Stomach (tissue), 9 donors: ENCODE results near the gene ACACB. TPM values are rescaled to one million over a fixed set of nuclear protein-coding genes. Genes with fewer than 3 reads are reported as not detected.

Source experiments
- DNase-seq, 2 donors: peaks; one replicate each; pipeline versions ENCODE4 v3.0.0 to v3.0.0-alpha.2; 2013 to 2019
- H3K27ac ChIP-seq, 5 donors: fragments of 200-600 bp in 4 of 5; sonication (generic) in 4 of 5; one replicate each; pipeline ENCODE4 v1.5.1; 2013 to 2019; ENCODE audit warnings: mild to moderate bottlenecking in 1 of 5, moderate library complexity in 1 of 5
- H3K27me3 ChIP-seq, 3 donors: fragments of 200-600 bp; sonication (generic); one replicate each; pipeline ENCODE4 v1.5.1; 2017 to 2019; ENCODE audit warnings: mixed run types in 1 of 3
- H3K36me3 ChIP-seq, 4 donors: fragments of 200-600 bp; sonication (generic); 1 replicate in 3 of 4; 2 replicates in 1 of 4; pipeline ENCODE4 v1.5.1; 2016 to 2019
- H3K4me1 ChIP-seq, 4 donors: fragments of 200-600 bp; sonication (generic); one replicate each; pipeline ENCODE4 v1.5.1; 2016 to 2019
- H3K4me3 ChIP-seq, 4 donors: fragments of 200-600 bp; sonication (generic) in 3 of 4; one replicate each; pipeline ENCODE4 v1.5.1; 2016 to 2019; ENCODE audit warnings: mild to moderate bottlenecking in 1 of 4
- H3K9me3 ChIP-seq, 4 donors: fragments of 200-600 bp; sonication (generic); one replicate each; pipeline ENCODE4 v1.5.1; 2016 to 2019
- EP300 ChIP-seq: sonication (generic); formaldehyde crosslinking; IDR thresholded peaks from one replicate; pipeline ENCODE4 v1.6.1; 2017; ENCODE audit warnings: antibody characterized with exemption
- POLR2A ChIP-seq, 4 donors: fragments of 450-650 bp; IDR thresholded peaks; one replicate each; pipeline ENCODE4 v1.6.1; 2016; ENCODE audit warnings: antibody characterized with exemption in 4 of 4, control low read depth in 2 of 4, mild to moderate bottlenecking in 1 of 4, moderate library complexity in 1 of 4
- POLR2AphosphoS5 ChIP-seq, 3 donors: sonication (generic); formaldehyde crosslinking; IDR thresholded peaks; one replicate each; pipeline ENCODE4 v1.6.1; 2016; ENCODE audit warnings: antibody characterized with exemption in 3 of 3
- WGBS, 5 donors: extraction: QIAGEN DNeasy Blood & Tissue Kit in 3 of 5; methylation state at CpG; one replicate each; pipeline versions ENCODE4 v1.1.5 to v1.1.7; 2013 to 2018; 5-methylcytosine and 5-hydroxymethylcytosine counted together
- intact Hi-C: fragments of 100-400 bp; cut with DNase I; formaldehyde crosslinking; loops from one replicate; pipeline ENCODE4 v1.15.1; 2023; ENCODE audit warnings: low total_unique reads
- polyA plus RNA-seq, 3 donors: library from polyadenylated mRNA; stranded (reverse); fragments of 200-250 nt; gene quantifications; one replicate each; pipeline ENCODE4 v1.2.3, GENCODE V29; 2013
- total RNA-seq, 5 donors: library from RNA; depleted of rRNA; stranded (reverse); fragments of >200 nt; gene quantifications; one replicate each; pipeline versions ENCODE4 v1.1.0 to v1.2.3, GENCODE V29; 2014 to 2016
- TF ChIP-seq, protein P1 (sequence below), 7 experiments: fragments of 450-650 bp in 4 of 7; fragments of 200-600 bp in 3 of 7; sonication (generic) in 3 of 7; IDR thresholded peaks; one replicate each; pipeline ENCODE4 v1.5.1; 2016 to 2019; ENCODE audit warnings: antibody characterized with exemption in 7 of 7, control low read depth in 2 of 7, mild to moderate bottlenecking in 1 of 7
- donor health status: healthy with polysubstance abuse.
- donor health status: Bipolar disorder and iron deficiency.
- donor health status: healthy.

The ACACB gene
- total and polyA plus RNA-seq, 8 donors = 6.1 to 2,520 (median 50.2) TPM

DNA sequence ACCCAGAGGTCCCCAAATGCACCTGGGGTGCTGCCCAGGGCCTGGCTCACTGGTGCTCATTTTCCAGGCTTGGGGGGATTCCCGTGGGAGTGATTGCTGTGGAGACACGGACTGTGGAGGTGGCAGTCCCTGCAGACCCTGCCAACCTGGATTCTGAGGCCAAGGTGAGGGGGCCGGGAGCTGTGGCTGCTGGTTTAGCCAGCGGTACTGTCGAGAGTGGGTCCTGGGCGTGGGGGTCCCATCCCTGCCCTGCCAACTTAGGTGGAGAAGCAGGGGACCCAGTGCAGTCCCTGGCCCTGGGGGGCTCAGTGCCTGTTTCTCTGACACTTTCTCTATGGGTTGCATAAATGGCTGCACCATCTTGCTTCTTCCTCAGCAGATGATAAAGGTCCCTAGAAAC lies 141.8 kb downstream of the ACACB start:
- intact Hi-C loops = no loop called here
- Histone ChIP-seq H3K36me3 (peaks cover 68 to 100% (median 99%) of the 10 kb centered on the region in 4 donors), H3K4me3 (no peak overlapping the region), H3K27me3 (no peaks in the 10 kb centered on the region), H3K4me1 (no peaks in the 10 kb centered on the region), H3K27ac (no peak overlapping the region), H3K9me3 (peaks cover 5 to 12% (median 8%) of the 10 kb centered on the region in 4 donors)
- 83 to 97% (median 94%) methylated on average over 4 to 6 of the region's 6 CpGs for WGBS, 5 donors
- no peak for DNase-seq
- TF ChIP-seq EP300 = no peak
- no peak for TF ChIP-seq POLR2AphosphoS5 (IDR thresholded peaks at IDR 0.05)
- TF ChIP-seq, protein P1, sequence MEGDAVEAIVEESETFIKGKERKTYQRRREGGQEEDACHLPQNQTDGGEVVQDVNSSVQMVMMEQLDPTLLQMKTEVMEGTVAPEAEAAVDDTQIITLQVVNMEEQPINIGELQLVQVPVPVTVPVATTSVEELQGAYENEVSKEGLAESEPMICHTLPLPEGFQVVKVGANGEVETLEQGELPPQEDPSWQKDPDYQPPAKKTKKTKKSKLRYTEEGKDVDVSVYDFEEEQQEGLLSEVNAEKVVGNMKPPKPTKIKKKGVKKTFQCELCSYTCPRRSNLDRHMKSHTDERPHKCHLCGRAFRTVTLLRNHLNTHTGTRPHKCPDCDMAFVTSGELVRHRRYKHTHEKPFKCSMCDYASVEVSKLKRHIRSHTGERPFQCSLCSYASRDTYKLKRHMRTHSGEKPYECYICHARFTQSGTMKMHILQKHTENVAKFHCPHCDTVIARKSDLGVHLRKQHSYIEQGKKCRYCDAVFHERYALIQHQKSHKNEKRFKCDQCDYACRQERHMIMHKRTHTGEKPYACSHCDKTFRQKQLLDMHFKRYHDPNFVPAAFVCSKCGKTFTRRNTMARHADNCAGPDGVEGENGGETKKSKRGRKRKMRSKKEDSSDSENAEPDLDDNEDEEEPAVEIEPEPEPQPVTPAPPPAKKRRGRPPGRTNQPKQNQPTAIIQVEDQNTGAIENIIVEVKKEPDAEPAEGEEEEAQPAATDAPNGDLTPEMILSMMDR (IDR thresholded peaks at IDR 0.05) = no peak
- TF ChIP-seq POLR2A (IDR thresholded peaks at IDR 0.05) = no peak

DNA sequence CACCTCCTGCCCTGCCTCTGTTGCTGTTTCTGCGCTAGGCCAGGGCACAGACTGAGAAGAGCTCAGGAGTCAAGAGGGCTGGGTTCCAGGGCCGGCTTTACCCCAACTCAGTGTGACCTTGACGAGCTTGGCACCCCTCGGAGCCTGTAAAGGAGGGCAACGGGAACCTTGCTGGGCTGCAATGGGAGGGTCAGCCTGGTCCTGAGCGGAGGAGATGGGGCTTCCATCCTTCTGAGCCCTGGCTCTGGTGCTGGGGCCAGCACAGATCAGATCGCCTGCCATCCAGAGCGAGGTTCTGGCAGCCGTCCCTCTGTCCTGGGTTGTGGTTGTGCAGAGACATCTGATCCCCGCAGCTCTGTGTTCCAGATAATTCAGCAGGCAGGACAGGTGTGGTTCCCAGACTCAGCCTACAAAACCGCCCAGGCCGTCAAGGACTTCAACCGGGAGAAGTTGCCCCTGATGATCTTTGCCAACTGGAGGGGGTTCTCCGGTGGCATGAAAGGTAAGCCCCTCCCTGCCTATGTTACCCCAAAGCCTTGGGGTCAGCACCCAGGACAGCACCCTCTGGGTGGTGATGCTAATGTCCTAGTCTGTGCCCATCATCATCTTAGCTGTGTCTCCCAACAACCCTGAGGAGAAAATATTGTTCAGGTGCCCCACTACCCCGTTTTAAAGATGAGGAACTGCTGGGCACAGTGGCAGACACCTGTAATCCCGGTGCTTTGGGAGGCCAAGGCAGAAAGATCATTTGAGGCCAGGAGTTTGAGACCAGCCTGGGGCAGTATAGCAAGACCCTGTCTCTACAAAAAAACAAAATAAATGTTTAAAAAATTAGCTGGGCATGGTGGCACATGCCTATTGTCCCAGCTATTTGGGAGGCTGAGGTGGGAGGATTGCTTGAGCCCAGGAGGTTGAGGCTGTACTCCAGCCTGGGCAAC lies 142.5 kb downstream of the ACACB start:
- TF ChIP-seq EP300 (no peak), POLR2AphosphoS5 (IDR thresholded peaks at IDR 0.05) (no peak), POLR2A (IDR thresholded peaks at IDR 0.05) (no peak)
- TF ChIP-seq, protein P1 (IDR thresholded peaks at IDR 0.05) = no peak
- Histone ChIP-seq H3K9me3 (peaks cover 3 to 8% (median 5%) of the 10 kb centered on the region in 4 donors), H3K36me3 (peaks cover 61 to 100% (median 99%) of the 10 kb centered on the region in 4 donors), H3K4me3 (no peak overlapping the region), H3K27me3 (no peaks in the 10 kb centered on the region), H3K4me1 (no peaks in the 10 kb centered on the region), H3K27ac (no peak overlapping the region)
- intact Hi-C loops = no loop called here
- no peak for DNase-seq
- WGBS, 5 donors = 87 to 100% (median 91%) methylated on average over 4 to 16 of the region's 16 CpGs

- Histone ChIP-seq H3K9me3 (peaks cover 0 to 5% (median 2%) of the 10 kb centered on the region in 4 donors), H3K36me3 (peaks cover 58 to 100% (median 99%) of the 10 kb centered on the region in 4 donors), H3K27me3 (no peaks in the 10 kb centered on the region), H3K4me3 (no peak overlapping the region), H3K27ac (no peak overlapping the region), H3K4me1 (no peaks in the 10 kb centered on the region)
- DNase-seq = no peak
- intact Hi-C loops = no loop called here
- WGBS, 5 donors = 23 to 70% (median 56%) methylated on average over 1 of the region's 1 CpG
- TF ChIP-seq POLR2AphosphoS5 (IDR thresholded peaks at IDR 0.05) (no peak), POLR2A (IDR thresholded peaks at IDR 0.05) (no peak), EP300 (no peak)
Measured at GRCh38 chr12:109259545-109259895, 143.1 kb downstream of the ACACB start.

- Histone ChIP-seq H3K9me3 (peaks cover 0 to 5% (median 2%) of the 10 kb centered on the region in 4 donors), H3K4me3 (no peak overlapping the region), H3K27me3 (no peaks in the 10 kb centered on the region), H3K36me3 (peaks cover 62 to 100% (median 99%) of the 10 kb centered on the region in 4 donors), H3K4me1 (no peaks in the 10 kb centered on the region), H3K27ac (no peak overlapping the region)
- WGBS, 5 donors = 80 to 100% (median 95%) methylated on average over 1 of the region's 1 CpG
- DNase-seq = no peak
- TF ChIP-seq POLR2A (IDR thresholded peaks at IDR 0.05) = no peak
- TF ChIP-seq, protein P1 (IDR thresholded peaks at IDR 0.05) = no peak
- no peak for TF ChIP-seq POLR2AphosphoS5 (IDR thresholded peaks at IDR 0.05)
- TF ChIP-seq EP300 = no peak
- intact Hi-C loops = no loop called here
Measured at GRCh38 chr12:109261087-109261486, 144.7 kb downstream of the ACACB start.
